ENCODE data around the gene ODC1. TPM values are rescaled to one million over a fixed set of nuclear protein-coding genes. Genes with fewer than 3 reads are reported as not detected.

The ODC1 gene
- total and polyA plus RNA-seq, 12 donors = 4.1 to 92.8 (median 56.0) TPM

- Histone ChIP-seq H3K9me3 (no peaks in the 10 kb centered on the region), H3K27me3 (no peaks in the 10 kb centered on the region), H3K36me3 (peaks cover 0 to 4% (median 0%) of the 10 kb centered on the region in 9 donors), H3K4me1 (peaks cover 5 to 63% (median 48%) of the 10 kb centered on the region in 9 donors), H3K27ac (peak overlapping the region in 9 of 10 donors; percentile 7 to 74 (median 40)), H3K4me3 (no peak overlapping the region)
- intact Hi-C loops (cut with DNase I) = no loop called here
- ATAC-seq (peak in 7 of 8 donors; percentile 15 to 58 (median 33)), DNase-seq (peak; percentile 42 to 47)
- TF ChIP-seq, protein P1, sequence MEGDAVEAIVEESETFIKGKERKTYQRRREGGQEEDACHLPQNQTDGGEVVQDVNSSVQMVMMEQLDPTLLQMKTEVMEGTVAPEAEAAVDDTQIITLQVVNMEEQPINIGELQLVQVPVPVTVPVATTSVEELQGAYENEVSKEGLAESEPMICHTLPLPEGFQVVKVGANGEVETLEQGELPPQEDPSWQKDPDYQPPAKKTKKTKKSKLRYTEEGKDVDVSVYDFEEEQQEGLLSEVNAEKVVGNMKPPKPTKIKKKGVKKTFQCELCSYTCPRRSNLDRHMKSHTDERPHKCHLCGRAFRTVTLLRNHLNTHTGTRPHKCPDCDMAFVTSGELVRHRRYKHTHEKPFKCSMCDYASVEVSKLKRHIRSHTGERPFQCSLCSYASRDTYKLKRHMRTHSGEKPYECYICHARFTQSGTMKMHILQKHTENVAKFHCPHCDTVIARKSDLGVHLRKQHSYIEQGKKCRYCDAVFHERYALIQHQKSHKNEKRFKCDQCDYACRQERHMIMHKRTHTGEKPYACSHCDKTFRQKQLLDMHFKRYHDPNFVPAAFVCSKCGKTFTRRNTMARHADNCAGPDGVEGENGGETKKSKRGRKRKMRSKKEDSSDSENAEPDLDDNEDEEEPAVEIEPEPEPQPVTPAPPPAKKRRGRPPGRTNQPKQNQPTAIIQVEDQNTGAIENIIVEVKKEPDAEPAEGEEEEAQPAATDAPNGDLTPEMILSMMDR (IDR thresholded peaks at IDR 0.05) = no peak
- WGBS, 2 donors = 66% methylated on average over 14 of the region's 14 CpGs
These were observed 49.6 kb downstream of the ODC1 start for GRCh38 chr2:10398496-10398895.

GRCh38 chr2:10397878-10398277 is 50.2 kb downstream of the ODC1 start:
- no peaks in the 10 kb centered on the region for H3K9me3 ChIP-seq
- ATAC-seq = no peak
- no peak overlapping the region for H3K4me3 ChIP-seq
- WGBS, 2 donors = 60 to 64% methylated on average over 4 of the region's 4 CpGs
- H3K36me3 ChIP-seq = peaks cover 0 to 4% (median 0%) of the 10 kb centered on the region in 9 donors
- H3K27ac ChIP-seq = peak overlapping the region in 7 of 10 donors; percentile 7 to 74 (median 40)
- no peak for DNase-seq
- no peaks in the 10 kb centered on the region for H3K27me3 ChIP-seq
- peaks cover 5 to 67% (median 55%) of the 10 kb centered on the region in 9 donors for H3K4me1 ChIP-seq
- intact Hi-C loops (cut with DNase I) = no loop called here
- TF ChIP-seq, protein P1 (IDR thresholded peaks at IDR 0.05) = no peak

GRCh38 chr2:10397297-10397875 is 50.7 kb downstream of the ODC1 start:
- TF ChIP-seq, protein P1 (IDR thresholded peaks at IDR 0.05) = no peak
- DNase-seq (no peak), ATAC-seq (no peak)
- intact Hi-C loops (cut with DNase I) = no loop called here
- peak overlapping the region in 5 of 10 donors; percentile 39 to 74 (median 52) for H3K27ac ChIP-seq
- peaks cover 0 to 4% (median 0%) of the 10 kb centered on the region in 9 donors for H3K36me3 ChIP-seq
- H3K4me1 ChIP-seq = peaks cover 9 to 67% (median 53%) of the 10 kb centered on the region in 9 donors
- 72 to 76% methylated on average over 16 of the region's 16 CpGs for WGBS, 2 donors
- H3K9me3 ChIP-seq = no peaks in the 10 kb centered on the region
- no peaks in the 10 kb centered on the region for H3K27me3 ChIP-seq
- H3K4me3 ChIP-seq = no peak overlapping the region

DNA sequence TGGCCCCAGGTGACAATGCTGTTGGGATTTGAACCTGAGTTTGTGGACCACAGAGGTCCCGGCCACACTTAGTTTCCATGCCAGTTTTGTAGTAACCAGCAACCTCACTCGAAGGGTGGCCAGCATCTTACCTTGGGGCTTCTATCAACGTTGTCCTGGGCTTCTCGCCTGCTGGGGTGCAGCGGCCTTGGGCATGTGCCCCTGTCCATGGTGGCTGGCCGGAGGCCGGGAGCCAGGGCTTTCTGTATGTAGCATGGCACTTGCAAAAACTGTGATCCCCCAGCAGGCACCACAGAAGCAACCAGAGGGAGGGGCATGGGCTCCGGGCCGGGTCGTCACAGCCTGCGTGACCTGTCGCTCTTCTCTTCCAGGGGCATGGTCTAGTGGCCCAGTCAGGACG is 51.7 kb downstream of the ODC1 start:
- H3K27me3 ChIP-seq = no peaks in the 10 kb centered on the region
- DNase-seq (no peak), ATAC-seq (peak in 1 of 8 donors; percentile 6)
- no peaks in the 10 kb centered on the region for H3K9me3 ChIP-seq
- intact Hi-C loops (cut with DNase I) = no loop called here
- H3K4me1 ChIP-seq = peaks cover 6 to 65% (median 49%) of the 10 kb centered on the region in 9 donors
- no peak overlapping the region for H3K4me3 ChIP-seq
- H3K27ac ChIP-seq = no peak overlapping the region
- H3K36me3 ChIP-seq = peaks cover 0 to 4% (median 0%) of the 10 kb centered on the region in 9 donors
- 84 to 89% methylated on average over 13 of the region's 13 CpGs for WGBS, 2 donors
- TF ChIP-seq, protein P1 (IDR thresholded peaks at IDR 0.05) = no peak

Measured in heart right ventricle (tissue), 16 donors.